GM21526 (cell line): Measurements from ENCODE around the gene RPAIN.

Experiments used
- ATAC-seq: cut with Tn5 transposase; IDR thresholded peaks from one replicate; pipeline ENCODE4 v1.9.1; 2021; ENCODE audit warnings: moderate library complexity; ENCODE audit not compliant: unreplicated experiment, low FRiP score

RPAIN gene, protein sequence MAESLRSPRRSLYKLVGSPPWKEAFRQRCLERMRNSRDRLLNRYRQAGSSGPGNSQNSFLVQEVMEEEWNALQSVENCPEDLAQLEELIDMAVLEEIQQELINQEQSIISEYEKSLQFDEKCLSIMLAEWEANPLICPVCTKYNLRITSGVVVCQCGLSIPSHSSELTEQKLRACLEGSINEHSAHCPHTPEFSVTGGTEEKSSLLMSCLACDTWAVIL

DNA sequence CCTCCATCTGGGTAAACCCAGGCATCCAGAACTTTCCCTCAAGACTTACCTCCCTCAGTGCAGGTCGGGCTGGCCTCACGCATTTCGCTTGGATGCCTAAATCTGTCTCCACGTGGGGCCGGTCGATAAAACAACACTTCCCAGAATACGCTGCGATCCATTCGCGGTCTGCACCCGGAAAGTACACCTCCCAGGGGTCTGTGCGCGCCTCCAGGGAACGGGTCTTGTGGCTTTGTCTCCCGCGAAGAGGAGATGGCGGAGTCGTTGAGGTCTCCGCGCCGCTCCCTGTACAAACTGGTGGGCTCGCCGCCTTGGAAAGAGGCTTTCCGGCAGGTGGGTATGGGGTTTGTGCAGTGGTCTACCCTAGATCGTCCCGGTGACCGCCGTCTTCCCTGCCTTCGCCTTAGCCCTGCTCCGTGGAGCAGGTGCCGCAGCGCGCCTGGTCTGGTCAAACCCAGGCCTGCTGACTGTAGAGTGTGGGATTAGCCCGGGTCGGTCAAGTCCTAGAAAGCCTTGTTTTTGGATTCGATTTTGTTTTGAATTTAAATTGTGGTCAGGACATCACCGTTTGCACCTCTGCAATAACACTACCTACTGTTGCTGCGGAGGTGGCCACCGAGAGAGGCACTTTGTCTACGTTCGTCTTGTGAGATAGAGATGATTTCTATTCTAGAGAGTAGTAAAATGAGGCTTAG lies at the start of gene RPAIN:
TSS of gene RPAIN (plus strand) at position 224 of the 695 bp plus-strand sequence. CDS start at position 253, 29 bp downstream.
- peak; percentile 49 for ATAC-seq

DNA sequence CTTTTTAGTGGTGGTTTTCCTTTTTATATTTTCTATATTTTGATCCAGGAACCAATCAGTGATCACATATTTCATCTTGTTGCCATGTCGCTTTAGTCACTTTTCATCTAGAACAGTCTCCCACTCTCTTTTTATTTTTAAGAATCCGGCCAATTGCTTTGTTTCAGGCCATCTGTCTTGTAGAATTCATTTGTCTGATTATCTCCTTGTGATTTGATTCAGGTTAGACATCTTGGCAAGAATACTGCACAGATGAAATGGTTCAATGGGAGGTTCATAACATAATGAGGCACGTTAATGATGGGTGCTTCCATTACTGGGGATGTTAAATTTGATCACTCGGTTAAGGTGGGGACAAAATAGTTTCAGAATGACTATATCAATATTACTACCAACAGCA lies 49.6 kb upstream of the RPAIN start:
- no peak for ATAC-seq

DNA sequence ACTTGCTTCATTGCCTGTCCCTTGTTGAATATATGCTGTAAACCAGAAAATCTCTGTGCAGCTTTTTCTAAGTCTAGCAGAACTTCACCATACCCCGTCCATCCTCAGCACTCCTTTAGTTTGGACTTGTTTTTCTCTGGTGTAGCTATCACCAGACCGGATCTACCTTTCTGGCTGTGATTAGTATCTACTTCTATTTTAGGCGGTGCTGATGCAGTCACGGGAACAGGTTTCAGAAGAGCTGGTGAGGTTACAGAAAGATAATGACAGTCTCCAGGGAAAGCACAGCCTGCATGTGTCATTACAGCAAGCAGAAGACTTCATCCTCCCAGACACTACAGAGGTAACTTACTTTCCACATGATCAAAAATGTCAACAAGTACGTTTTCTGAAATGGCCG lies 46.9 kb upstream of the RPAIN start:
- no peak for ATAC-seq

DNA sequence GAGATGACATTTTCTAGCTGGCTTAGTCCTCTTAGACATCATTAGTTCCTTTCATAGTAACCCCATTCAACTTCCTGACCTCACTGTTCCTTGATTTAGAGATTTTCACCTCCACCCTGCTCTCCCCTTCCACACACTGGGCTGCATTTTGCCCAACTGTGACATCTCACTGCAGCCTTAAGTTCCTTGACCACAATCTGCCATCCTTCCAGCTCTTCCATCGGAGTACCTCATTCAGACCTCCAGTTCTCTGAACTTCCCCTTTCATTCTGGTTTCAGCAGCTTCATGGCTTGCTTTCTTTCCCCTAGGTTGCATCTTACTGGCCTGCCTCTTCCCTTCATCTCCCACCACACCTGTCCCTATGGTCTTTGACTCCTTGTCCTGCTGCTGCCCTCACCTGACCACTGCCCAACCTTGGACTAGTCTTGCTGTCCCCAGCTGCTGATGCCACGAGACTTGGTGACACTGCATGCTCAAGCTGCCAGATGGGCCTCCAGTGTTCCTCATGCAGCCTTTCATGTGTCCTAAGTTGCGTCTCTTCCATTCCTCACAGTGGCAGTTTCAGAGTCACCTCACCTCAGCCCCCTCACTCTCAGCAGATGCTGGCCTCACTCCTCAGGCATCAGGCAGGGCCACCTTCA lies 41.3 kb upstream of the RPAIN start:
- ATAC-seq: no peak

DNA sequence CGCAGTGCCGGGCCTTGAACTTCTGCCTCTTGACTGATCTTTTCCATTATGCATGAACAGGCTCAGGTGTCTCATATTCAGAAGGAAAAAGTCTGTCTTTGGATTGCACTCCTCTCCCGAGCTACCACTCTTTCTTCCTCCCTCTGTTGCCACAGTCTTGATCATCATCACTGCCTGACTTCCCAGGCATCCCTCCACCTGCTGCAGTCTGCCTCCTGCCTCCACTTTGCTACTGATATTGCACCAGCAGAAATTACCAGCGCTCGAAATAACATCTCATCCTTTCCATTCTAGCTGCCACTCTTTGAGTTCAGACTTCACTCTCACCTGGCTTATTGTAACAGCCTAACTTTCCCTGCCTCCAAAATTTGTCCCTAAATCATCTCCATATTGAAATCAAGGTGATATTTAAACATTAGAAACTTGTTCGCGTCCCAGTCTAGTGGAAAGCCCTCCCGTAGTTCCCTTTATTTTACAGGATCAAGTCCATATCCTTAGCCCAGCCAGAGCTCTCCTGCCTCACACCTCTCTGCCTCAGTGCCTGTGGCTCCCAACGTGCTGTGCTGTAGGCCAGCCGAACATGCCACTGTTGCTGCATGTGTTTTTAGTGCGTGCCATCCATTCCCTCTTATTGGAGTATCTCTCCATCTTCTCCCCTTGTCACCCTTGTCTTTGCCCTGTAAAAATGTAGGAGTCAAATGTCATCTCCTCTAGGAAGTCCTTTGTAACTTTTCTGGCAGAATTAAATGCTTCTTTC lies 40.5 kb upstream of the RPAIN start:
- ATAC-seq: no peak

DNA sequence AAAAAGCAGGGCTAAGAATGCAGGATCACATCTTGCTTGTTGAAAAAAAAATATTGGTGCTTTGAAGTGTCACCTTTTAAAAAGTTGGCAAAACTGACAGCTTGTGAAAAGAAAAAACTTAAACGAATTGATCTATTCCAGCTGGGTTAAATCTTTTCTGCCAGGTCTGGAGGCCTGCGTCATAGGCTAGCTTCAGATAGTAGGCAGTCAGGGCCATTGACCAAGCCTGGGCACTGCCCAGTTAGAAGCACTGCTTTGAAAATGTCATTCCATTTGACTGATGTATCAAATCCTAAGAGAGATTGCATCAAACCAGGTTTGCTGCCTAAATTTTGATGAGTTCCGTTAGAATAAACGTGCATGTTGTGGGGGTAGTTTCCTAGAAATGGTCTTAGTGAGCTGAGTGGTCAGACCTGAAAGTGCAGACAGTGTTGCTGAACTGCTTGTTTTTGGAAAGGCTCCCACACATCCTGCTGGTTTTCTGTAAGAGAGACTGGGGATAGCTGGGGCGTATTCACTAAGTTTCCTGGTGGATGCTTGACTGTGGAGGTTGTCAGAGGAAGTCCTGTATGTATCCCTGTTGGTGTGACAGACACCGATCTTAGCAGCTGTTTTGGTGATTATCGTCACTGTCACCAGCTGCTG lies 39.4 kb upstream of the RPAIN start:
- no peak for ATAC-seq

DNA sequence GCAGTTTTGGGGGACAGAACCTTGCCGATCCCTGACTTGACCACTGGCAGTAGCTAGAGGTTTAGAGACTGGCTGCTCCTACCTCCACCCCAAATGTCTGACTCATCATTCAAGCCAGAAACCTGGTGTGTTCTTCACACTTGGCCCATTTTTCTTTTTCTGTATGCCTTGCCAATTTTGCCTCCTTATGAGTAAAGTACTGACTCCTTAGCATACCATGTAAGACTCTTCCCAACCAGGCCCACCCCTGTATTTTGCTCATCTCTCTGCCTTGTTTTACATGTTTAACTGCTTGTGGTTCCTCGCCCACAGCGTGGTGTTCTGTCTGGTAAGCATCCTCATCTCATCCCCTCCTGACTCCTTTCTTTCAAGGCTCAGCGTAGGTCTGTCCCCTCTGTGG lies 38.4 kb upstream of the RPAIN start:
- ATAC-seq: no peak

DNA sequence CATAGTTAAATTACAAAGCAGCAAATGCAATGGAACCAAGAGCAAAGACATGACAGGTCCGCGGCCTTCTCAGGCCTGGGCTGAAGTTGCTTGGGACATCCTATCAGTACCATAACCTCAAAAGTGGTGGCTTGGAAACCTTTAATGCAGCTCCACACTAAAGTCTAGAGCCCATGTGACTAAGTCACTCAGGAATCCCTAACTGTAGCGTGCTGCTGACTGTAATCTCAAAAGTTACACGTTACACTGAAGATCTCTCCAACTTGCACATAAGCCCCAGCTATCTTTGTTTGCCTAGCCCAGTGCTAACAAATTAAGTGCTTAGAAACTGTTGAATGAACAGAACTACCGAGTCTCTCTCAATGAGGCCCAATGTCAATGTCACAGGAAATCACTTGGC lies 28.3 kb upstream of the RPAIN start:
- ATAC-seq: no peak

DNA sequence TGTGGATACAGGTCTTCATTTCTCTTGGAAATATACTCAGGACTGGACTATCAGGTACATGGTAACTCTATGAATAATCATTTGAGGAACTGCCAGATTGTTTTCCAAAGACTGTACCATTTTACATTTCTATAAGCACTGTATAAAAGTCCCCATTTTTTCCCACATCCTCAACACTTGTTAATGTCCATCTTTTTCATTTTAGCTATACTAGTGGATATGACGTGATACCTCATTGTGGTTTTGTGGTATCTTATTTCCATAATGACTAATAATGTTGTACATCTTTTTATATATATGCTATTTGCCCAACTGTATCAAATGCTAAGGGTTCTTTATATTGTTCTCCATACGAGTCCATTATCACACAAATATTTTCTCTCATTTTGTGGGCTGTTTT lies 23.4 kb upstream of the RPAIN start:
- ATAC-seq: no peak

DNA sequence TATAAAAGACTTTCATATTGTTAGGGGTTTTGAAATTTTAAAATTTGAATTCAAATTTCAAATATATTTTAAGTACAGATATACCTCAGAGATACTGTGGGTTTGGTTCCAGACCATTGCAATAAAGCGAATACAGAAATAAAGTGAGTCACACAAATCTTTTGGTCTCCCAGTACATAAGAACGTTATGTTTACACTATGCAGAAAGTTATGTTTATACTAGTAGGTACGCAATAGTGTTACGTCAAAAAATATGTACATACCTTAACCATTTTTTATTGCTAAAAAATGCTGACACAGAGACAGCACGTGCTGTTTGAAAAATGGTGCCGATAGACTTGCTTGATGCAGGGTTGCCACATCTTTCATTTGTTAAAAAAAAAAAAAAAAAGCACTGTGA lies 20.2 kb upstream of the RPAIN start:
- no peak for ATAC-seq

DNA sequence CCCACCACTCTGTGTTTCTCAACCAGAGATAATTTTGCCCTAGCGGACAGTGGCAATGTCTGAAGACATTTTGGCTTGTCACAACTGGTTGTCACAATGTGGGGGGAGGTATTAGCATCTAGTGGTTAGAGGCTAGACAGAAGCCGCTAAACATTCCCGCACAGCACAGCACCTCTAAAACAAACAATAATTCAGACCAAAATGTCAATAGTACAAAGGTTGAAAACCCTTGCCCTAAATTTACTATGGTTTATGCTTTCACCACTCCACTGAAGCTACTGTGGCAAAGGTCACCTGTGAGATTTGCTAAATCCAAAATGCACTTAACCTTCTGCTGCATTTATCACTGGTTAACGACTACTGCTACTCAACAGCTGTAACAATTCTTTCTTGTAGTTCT lies 14.6 kb upstream of the RPAIN start:
- no peak for ATAC-seq

DNA sequence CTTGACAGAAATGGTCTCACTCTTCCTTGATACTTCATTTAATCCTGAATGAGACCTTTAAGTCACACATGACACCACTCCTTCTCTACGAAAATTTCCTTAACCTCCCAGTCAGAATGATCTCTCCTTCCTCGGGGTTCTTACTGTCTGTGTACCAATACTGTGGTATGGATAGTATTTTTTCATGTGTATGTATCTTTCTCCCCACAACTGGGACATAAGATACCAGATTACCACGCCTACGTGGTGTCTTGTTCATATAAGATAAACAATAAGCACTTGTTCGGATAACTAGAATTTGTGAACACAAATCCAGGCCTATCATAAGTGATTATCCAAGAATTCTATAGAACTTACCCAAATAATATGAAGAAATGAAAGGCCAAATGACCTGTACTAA lies 11.8 kb upstream of the RPAIN start:
- no peak for ATAC-seq

DNA sequence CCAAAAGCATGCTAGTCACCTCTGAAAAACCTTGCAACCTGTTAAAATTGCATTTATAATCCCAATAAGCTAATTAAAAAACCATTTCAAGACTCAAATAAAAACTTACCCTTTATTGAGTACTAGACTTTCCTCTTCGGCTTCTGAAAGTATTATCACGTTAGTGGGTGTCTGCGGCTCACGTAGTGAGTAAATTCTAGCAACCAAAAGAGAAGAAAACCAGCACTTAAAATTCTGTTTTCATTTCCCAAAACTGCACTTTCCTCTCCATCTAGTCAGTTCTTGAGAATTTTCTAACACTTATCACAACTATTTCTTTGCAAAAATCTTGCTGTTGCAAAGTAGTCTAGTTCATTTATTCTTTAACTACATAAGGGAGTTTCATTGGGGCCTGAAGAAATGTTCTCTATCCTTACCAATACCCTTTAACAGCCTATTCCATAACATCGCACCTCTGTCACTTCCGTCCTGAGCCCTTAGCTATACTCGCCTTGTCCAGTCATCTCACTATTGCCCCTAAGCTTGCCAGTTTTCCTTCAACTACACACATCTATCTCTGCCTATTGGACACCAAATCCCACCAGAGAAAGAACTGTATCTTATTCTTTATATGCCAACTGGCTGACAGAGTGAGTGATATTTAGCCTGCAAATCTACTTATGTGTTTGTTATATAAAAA lies 9.2 kb upstream of the RPAIN start:
- no peak for ATAC-seq

DNA sequence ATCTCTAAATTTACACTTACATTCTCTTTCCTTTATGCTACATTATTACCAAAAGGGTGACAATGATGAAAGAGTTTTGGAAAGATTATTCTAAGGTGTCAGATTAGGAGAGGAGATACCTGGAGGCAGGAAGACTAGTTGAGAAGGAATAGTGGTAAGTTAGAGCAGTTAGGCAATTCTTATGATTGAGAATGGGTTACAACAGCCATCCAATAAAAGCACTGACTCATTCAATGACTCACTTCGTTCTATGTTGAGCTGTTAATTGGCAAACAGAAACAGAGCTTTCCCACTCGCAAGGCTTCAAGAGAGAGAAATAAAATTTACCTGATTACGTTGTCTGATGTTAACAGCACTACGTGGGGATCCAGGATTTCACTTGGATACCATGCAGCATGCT lies 6.3 kb upstream of the RPAIN start:
- ATAC-seq: no peak

DNA sequence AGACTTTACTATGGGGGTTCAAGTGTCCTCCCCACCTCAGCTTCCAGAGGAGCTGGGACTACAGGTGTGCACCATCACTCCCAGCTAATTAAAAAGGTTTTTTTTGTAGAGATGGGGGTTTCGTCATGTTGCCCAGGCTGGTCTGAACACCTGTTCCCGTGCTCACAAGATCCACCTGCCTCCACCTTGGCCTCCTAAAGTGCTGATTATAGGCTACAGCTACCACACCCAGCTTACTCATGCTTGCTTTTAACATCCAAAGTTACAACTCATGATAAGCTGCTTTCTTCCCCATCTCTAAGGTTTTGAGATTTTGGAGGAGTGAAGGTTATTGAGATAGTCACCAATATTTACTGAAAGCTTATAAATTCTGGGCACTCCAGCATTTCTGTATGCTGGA lies 3.1 kb upstream of the RPAIN start:
- no peak for ATAC-seq

DNA sequence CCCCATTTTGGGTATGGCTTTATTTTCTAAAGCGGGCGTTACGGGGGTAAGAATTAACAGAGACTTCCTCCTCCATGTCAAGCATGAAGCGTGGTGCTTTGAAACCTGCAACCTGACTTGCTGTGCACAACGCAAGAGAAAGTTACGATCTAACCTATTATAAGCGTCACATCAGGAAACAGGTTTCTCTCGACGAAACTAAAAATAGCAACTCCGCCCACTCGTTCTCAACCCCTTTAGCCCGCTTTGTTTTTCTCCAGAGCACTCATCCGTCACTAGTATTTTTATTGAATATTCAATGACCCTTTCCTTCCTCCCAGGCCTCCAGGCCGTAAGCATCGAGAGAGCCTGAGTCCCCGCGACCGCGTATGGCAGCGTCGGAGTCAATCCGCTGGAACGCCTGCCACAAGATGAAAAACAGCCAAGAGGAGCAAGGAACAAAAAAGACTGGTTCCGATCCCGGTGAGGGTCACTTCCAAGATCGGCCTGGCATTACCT lies 1.1 kb upstream of the RPAIN start:
- peak; percentile 29 for ATAC-seq

DNA sequence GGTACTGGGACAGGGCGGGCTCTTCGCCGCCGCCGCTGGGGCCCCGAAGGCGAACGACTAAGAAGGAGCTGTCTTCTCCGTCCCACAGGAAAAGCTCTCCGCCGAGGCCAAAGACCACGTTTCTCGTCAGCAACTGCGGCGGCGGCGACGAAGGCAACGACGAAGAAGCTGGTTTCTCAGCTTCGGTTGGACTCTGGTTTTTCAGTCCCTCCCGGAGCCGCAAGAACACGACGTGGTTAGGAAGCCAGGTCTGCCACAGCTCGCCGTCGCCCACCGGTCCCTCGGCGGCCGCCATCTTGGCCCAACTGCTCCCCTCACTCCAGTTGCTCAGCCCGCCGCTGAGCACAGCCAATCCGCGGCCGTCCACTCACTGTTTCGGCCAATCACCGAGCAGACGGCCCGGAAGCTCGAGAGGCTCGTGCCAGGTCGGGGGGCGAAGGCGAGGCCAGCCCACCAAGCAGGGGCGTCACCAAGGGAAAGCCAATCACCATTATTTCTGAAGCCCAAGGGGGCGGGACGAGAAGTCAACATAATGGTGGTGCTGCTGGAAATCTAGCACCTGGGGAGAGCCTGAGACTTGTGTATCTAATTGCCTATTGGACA lies 525 bp upstream of the RPAIN start, which contains the start of gene NUP88:
TSS of gene NUP88 (minus strand) at position 307 of the 603 bp plus-strand sequence. CDS start at position 295, 12 bp downstream.
- peak; percentile 81 for ATAC-seq

DNA sequence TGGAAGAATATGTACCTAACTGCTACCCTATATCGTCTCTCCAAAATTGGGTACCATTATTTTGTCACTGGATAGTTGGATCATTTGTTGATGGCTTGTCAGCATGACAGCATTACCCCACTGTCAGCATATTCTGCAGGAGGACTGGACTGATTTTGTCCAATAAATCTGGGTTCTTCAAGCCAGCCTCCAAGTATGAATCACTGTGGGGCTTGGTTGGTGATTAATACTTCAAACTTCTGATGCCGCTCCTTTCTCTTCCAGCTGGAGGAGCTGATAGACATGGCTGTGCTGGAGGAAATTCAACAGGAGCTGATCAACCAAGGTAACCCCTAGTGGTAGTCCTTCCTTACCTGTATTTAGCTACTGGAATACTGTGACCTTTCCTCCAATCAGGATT lies 2.5 kb downstream of the RPAIN start:
- no peak for ATAC-seq

DNA sequence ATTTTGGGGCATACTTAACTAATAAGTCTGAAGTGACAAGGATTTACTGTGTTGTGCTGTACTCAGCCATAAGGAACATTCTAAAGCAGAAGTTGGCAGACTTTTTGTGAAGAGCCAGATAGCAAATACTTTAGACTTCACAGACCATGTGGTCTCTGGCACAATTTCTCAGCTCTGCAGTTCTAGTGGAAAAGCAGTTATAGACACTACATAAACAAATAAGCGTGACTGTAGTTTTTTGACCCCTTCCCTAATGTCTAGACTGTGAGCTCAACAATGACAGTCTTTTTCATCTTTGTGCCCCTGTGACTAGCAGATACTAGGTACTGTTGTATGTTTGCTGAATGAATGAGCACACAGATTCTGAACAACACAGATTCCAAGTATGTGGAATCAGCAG lies 4.9 kb downstream of the RPAIN start:
- ATAC-seq: no peak

DNA sequence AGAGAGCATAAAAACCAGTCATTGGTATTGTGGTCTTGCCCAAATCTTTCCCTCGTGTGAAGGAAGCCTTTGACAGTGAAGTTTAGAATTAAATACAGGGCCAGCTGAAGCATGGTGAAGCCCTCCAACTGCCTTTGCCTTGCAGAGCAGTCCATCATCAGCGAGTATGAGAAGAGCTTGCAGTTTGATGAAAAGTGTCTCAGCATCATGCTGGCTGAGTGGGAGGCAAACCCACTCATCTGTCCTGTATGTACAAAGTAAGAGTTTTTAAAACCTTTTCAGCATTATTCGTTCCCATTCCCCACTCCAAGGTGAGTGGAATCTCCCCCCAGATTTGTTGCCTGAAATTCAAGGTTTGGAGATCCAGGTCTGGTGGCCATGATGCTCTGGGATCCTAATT lies 5.8 kb downstream of the RPAIN start:
- no peak for ATAC-seq
